Measurements from ENCODE around the gene LMBRD1. TPM values are rescaled to one million over a fixed set of nuclear protein-coding genes. Genes with fewer than 3 reads are reported as not detected.
A peak's percentile ranks its signal among the peaks of the same experiment; 100 is the strongest.
"Not testable (repeated sequence)": the region's sequence is repeated elsewhere in the genome, so short reads cannot be mapped to it uniquely, and the experiment has no call there.

Gene LMBRD1
- total RNA-seq, 1 donor from 2014 or later: 39.1 TPM

GRCh38 chr6:69813508-69813907 is 16.7 kb upstream of the LMBRD1 start:
- Mint-ChIP-seq H3K9me3 (ENCODE audit: low read depth) (no peaks in the 10 kb centered on the region), H3K36me3 (ENCODE audit: insufficient read depth) (no peaks in the 10 kb centered on the region), H3K4me1 (ENCODE audit: low read depth) (peaks cover 23% of the 10 kb centered on the region), H3K4me3 (ENCODE audit: low read depth) (no peak overlapping the region), H3K27ac (no peak overlapping the region), H3K27me3 (no peaks in the 10 kb centered on the region)
- no peak for TF ChIP-seq CTCF (IDR thresholded peaks at IDR 0.05; ENCODE audit: unreplicated experiment)
- no peak for DNase-seq (ENCODE audit: low spot score, unreplicated experiment)

DNA sequence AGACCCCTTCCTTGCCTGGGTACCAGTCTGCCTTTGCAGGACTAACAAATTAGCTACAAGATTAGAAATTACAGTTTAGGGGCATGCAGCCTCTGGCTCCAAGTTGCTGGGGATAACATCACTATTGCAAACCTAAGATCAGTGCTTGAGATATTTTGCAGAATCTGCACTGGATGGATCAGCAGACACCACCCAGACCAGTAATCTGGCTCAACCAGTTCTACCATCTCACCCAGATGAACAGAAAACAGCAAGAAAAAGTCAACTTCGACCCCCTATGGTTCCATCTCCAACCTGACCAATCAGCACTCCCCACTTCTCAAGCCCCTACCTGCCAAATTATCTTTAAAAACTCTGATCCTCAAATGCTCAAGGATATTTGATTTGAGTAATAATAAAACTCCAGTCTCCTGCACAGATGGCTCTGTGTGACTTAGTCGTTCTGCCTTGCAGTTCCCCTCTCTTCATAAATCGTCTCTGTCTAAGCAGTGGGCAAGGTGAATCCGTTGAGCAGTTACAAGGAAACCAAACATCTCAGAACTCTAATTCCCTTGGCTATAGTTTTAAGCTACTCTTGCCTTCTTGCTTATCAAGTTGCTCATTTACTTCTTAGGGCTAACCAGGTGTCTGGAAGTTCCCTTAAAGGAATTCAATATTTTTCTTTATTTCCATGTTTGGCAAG is 16.1 kb upstream of the LMBRD1 start:
- no peak for DNase-seq (ENCODE audit: low spot score, unreplicated experiment)
- no peaks in the 10 kb centered on the region for H3K36me3 Mint-ChIP-seq (ENCODE audit: insufficient read depth)
- H3K4me3 Mint-ChIP-seq (ENCODE audit: low read depth): no peak overlapping the region
- no peaks in the 10 kb centered on the region for H3K9me3 Mint-ChIP-seq (ENCODE audit: low read depth)
- peaks cover 21% of the 10 kb centered on the region for H3K4me1 Mint-ChIP-seq (ENCODE audit: low read depth)
- H3K27me3 Mint-ChIP-seq: no peaks in the 10 kb centered on the region
- no peak for TF ChIP-seq CTCF (IDR thresholded peaks at IDR 0.05; ENCODE audit: unreplicated experiment)
- H3K27ac Mint-ChIP-seq: no peak overlapping the region

DNA sequence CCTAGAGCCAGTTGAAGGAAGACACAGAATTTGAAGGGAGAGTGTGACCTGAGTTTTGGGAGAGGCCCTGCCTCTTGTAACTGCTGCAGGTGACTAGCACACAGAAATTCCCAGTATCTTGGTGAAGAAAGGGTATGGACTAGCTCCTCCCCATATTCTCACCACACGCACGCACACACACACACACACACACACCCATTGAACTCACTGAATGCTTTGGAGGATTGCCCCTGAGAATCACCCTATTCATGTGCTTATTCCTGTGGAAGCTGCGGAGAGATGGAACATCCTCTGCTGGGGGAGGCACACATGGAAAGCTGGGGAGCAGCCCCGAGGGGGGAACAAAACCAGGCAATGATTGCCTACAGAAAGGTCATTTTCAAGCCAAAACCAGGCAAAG is 6.2 kb upstream of the LMBRD1 start:
- no peak for TF ChIP-seq CTCF (IDR thresholded peaks at IDR 0.05; ENCODE audit: unreplicated experiment)
- H3K9me3 Mint-ChIP-seq (ENCODE audit: low read depth): no peaks in the 10 kb centered on the region
- DNase-seq (ENCODE audit: low spot score, unreplicated experiment): no peak
- no peaks in the 10 kb centered on the region for H3K27me3 Mint-ChIP-seq
- no peak overlapping the region for H3K4me3 Mint-ChIP-seq (ENCODE audit: low read depth)
- no peak overlapping the region for H3K27ac Mint-ChIP-seq
- no peaks in the 10 kb centered on the region for H3K36me3 Mint-ChIP-seq (ENCODE audit: insufficient read depth)
- no peaks in the 10 kb centered on the region for H3K4me1 Mint-ChIP-seq (ENCODE audit: low read depth)

DNA sequence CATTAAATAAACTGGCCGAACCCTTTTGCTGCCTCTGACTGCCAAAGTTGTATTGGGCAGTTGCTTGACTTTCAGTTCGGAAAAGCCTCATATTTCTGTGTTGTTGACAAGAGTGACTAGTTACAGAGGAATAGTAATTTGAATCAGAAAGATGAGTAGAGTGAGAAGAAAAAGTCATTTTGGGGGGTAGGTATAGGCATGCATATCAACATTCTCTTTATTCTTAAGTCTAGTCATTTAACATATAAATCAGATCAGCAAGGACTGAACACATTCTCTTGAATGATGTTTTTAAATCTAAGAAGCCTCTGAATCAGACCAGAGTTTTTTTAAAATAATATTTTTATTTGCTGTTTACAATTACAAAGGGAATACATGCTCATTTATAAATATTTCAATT is 4.9 kb upstream of the LMBRD1 start:
- no peak for TF ChIP-seq CTCF (IDR thresholded peaks at IDR 0.05; ENCODE audit: unreplicated experiment)
- Mint-ChIP-seq H3K4me1 (ENCODE audit: low read depth) (peaks cover 4% of the 10 kb centered on the region), H3K9me3 (ENCODE audit: low read depth) (peaks cover 3% of the 10 kb centered on the region), H3K27me3 (no peaks in the 10 kb centered on the region), H3K27ac (no peak overlapping the region), H3K4me3 (ENCODE audit: low read depth) (no peak overlapping the region), H3K36me3 (ENCODE audit: insufficient read depth) (no peaks in the 10 kb centered on the region)
- no peak for DNase-seq (ENCODE audit: low spot score, unreplicated experiment)

DNA sequence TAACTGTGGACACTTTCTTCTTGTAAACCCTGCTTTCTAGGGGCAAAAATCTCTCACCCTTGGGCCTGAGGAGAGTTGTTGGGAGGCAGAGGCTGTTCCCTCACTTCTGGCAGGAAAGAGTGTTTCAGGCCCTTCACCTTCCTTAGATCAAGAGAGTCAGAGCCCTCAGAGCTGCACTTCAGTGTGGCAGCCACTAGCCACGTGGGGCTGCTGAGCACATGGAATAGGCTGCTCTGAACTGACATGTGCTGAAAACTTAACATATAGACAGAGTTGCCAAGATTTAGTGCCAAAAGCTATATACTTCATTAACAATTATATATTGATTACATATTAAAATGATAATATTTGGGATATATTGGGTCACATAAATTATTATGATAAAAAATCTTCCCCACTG is 4.4 kb upstream of the LMBRD1 start:
- peaks cover 4% of the 10 kb centered on the region for H3K4me1 Mint-ChIP-seq (ENCODE audit: low read depth)
- no peak overlapping the region for H3K27ac Mint-ChIP-seq
- no peaks in the 10 kb centered on the region for H3K27me3 Mint-ChIP-seq
- H3K9me3 Mint-ChIP-seq (ENCODE audit: low read depth): peaks cover 3% of the 10 kb centered on the region
- H3K36me3 Mint-ChIP-seq (ENCODE audit: insufficient read depth): no peaks in the 10 kb centered on the region
- peak; percentile 10 for TF ChIP-seq CTCF (IDR thresholded peaks at IDR 0.05; ENCODE audit: unreplicated experiment)
- no peak for DNase-seq (ENCODE audit: low spot score, unreplicated experiment)
- H3K4me3 Mint-ChIP-seq (ENCODE audit: low read depth): no peak overlapping the region

- not testable (repeated sequence) for H3K9me3 Mint-ChIP-seq (ENCODE audit: low read depth); H3K36me3 Mint-ChIP-seq (ENCODE audit: insufficient read depth); DNase-seq (ENCODE audit: low spot score, unreplicated experiment); H3K27me3 Mint-ChIP-seq; H3K4me3 Mint-ChIP-seq (ENCODE audit: low read depth); H3K27ac Mint-ChIP-seq
- H3K4me1 Mint-ChIP-seq (ENCODE audit: low read depth): peaks cover 15% of the 10 kb centered on the region
These were observed 2.0 kb upstream of the LMBRD1 start for GRCh38 chr6:69798796-69799195.
